GM10248 (cell line): Measurements from ENCODE around the gene PBX3.

ENCODE experiments used
- CTCF ChIA-PET: fragments of 300-600 bp; sonication (Branson Sonifier 250); formaldehyde crosslinking; extraction: SDS; loops from one replicate; lab custom pipeline; 2021; ENCODE audit warnings: antibody characterized with exemption; lab: Yijun Ruan, JAX
- POLR2A ChIA-PET: fragments of 350-650 bp; sonication (Branson Sonifier 250); formaldehyde crosslinking; extraction: SDS; loops from one replicate; lab custom pipeline; 2020; ENCODE audit warnings: antibody characterized with exemption; lab: Yijun Ruan, JAX
- DNase-seq: peaks from one replicate; pipeline ENCODE4 v3.0.0; 2012; ENCODE audit errors: extremely low spot score
- CTCF ChIP-seq: IDR thresholded peaks from 2 replicates; pipeline ENCODE4 v1.5.1; 2012; ENCODE audit warnings: mild to moderate bottlenecking, low read depth; ENCODE audit errors: extremely low read depth, missing control alignments, control extremely low read depth

The PBX3 gene

GRCh38 chr9:125787715-125788114, 40.5 kb downstream of the PBX3 start:
- no peak for TF ChIP-seq CTCF
- POLR2A ChIA-PET = no interaction called here
- CTCF ChIA-PET = no interaction called here
- DNase-seq = no peak

GRCh38 chr9:125789196-125789595, 42.0 kb downstream of the PBX3 start:
- no peak for TF ChIP-seq CTCF
- ChIA-PET CTCF (interaction anchor here (1.2 kb wide), 1 partner anchor 30 kb away, joined by 3 read pairs; no protein-coding TSS in a partner anchor), POLR2A (no interaction called here)
- DNase-seq = no peak

- TF ChIP-seq CTCF = no peak
- CTCF ChIA-PET = no interaction called here
- DNase-seq = no peak
Observed at GRCh38 chr9:125794708-125795107, 47.5 kb downstream of the PBX3 start.

GRCh38 chr9:125795970-125796596, 48.9 kb downstream of the PBX3 start:
- CTCF ChIA-PET = interaction anchor here (0.7 kb wide), 1 partner anchor 11 kb away, joined by 4 read pairs; no protein-coding TSS in a partner anchor
- POLR2A ChIA-PET = no interaction called here
- TF ChIP-seq CTCF = no peak
- DNase-seq = no peak

More at GRCh38 chr9:125794708-125795107, 47.5 kb downstream of the PBX3 start:
- POLR2A ChIA-PET = interaction anchor here (0.7 kb wide), 1 partner anchor 49 kb away, joined by 4 read pairs; no protein-coding TSS in a partner anchor

- no peak for DNase-seq
- ChIA-PET POLR2A (no interaction called here), CTCF (interaction anchor here (1.5 kb wide), 1 partner anchor 13 kb away, joined by 6 read pairs; no protein-coding TSS in a partner anchor)
- no peak for TF ChIP-seq CTCF
Observed at GRCh38 chr9:125797930-125798329, 50.8 kb downstream of the PBX3 start.

- POLR2A ChIA-PET = no interaction called here
- CTCF ChIA-PET = interaction anchor here (0.7 to 0.8 kb wide), 2 partner anchors 119 to 395 kb away, joined by 3 read pairs; no protein-coding TSS in a partner anchor
- DNase-seq = no peak
- TF ChIP-seq CTCF = no peak
Observed at GRCh38 chr9:125803526-125803925, 56.4 kb downstream of the PBX3 start.
